ENCODE results near the gene WDPCP. TPM values are rescaled to one million over a fixed set of nuclear protein-coding genes. Genes with fewer than 3 reads are reported as not detected.
"Not testable (repeated sequence)": the region's sequence is repeated elsewhere in the genome, so short reads cannot be mapped to it uniquely, and the experiment has no call there.

WDPCP gene
- total RNA-seq, 2 experiments from 2014 or later = 4.4 to 5.0 TPM

- H3K9me3 Mint-ChIP-seq; POLR2A ChIA-PET; intact Hi-C loops (cut with micrococcal nuclease); H3K27ac Mint-ChIP-seq; H3K4me1 Mint-ChIP-seq (ENCODE audit: low read depth); DNase-seq; H3K36me3 Mint-ChIP-seq; CTCF ChIA-PET; H3K27me3 Mint-ChIP-seq; H3K4me3 Mint-ChIP-seq: not testable (repeated sequence)
Measured at GRCh38 chr2:63321973-63322372, 266.3 kb downstream of the WDPCP start.

DNA sequence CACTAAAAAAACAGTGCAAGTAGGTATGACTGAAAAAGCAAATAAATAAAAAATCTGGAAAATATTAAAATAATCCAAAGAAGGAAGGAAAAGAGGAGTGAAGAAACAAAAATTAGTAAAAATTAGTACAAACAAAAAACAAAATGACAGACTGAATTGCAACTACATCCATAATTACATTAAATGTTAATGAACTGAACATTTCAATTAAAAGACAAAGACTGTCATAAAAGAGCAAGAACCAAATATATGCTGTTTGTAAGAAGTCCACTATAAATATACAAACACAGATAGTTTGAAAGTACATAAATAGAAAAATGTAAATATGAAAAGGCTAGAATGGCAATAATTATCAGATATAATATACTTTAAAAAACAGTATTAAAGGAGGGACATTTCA, 267.6 kb downstream of the WDPCP start:
- H3K36me3 Mint-ChIP-seq = peaks cover 6% of the 10 kb centered on the region
- H3K27me3 Mint-ChIP-seq = no peaks in the 10 kb centered on the region
- CTCF ChIA-PET = no interaction called here
- H3K4me3 Mint-ChIP-seq = no peak overlapping the region
- no peak for DNase-seq
- H3K9me3 Mint-ChIP-seq = peaks cover 7% of the 10 kb centered on the region
- POLR2A ChIA-PET = no interaction called here
- no peaks in the 10 kb centered on the region for H3K4me1 Mint-ChIP-seq (ENCODE audit: low read depth)
- no peak overlapping the region for H3K27ac Mint-ChIP-seq
- intact Hi-C loops (cut with micrococcal nuclease) = no loop called here

GRCh38 chr2:63310614-63311013, 277.7 kb downstream of the WDPCP start:
- DNase-seq = no peak
- Mint-ChIP-seq H3K9me3 (peaks cover 37% of the 10 kb centered on the region), H3K27ac (no peak overlapping the region), H3K27me3 (no peaks in the 10 kb centered on the region), H3K4me1 (ENCODE audit: low read depth) (no peaks in the 10 kb centered on the region), H3K4me3 (no peak overlapping the region), H3K36me3 (peaks cover 43% of the 10 kb centered on the region)
- POLR2A ChIA-PET = no interaction called here
- intact Hi-C loops (cut with micrococcal nuclease) = no loop called here
- CTCF ChIA-PET = no interaction called here

DNA sequence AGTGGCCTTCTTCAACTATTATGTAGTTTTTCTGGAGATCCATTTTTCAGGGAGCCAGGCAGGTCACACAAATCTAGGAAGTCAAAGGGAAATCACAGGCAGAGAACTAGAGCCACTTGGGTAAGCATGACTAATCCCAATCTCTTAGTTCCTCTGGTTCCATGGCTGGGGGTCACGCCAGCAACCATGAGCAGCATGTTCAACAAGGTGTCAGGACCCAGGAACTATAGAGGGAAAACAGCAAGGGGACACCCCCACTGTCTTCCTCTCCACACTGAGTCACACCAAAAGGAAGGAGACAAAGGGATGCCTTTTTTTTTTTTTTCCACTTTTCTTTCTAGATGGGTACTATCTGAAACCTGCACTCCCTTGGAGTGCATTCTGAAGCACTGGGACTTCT, 286.8 kb downstream of the WDPCP start:
- ChIA-PET CTCF (no interaction called here), POLR2A (no interaction called here)
- DNase-seq = no peak
- Mint-ChIP-seq H3K27me3 (no peaks in the 10 kb centered on the region), H3K4me3 (no peak overlapping the region), H3K27ac (no peak overlapping the region), H3K4me1 (ENCODE audit: low read depth) (no peaks in the 10 kb centered on the region), H3K36me3 (peaks cover 48% of the 10 kb centered on the region), H3K9me3 (peaks cover 79% of the 10 kb centered on the region)
- intact Hi-C loops (cut with micrococcal nuclease) = no loop called here

DNA sequence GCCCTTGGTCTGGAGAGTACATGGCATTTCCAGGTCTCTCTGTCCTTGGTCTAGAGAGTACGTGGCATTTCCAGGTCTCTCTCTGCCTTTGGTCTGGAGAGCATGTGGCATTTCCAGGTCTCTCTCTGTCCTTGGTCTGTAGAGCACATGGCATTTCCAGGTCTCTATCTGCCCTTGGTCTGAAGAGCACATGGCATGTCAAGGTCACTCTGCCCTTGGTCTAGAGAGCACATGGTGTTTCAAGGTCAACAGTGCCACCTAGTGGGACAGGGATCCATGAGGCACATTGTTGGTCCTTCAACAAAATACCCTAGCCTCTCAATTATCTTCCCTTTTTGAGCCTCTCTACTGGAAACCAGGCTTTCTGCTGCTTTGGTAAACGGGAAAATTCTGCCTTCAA, 287.4 kb downstream of the WDPCP start:
- Mint-ChIP-seq H3K27ac (no peak overlapping the region), H3K9me3 (peaks cover 77% of the 10 kb centered on the region), H3K4me3 (no peak overlapping the region), H3K36me3 (peaks cover 45% of the 10 kb centered on the region), H3K4me1 (ENCODE audit: low read depth) (no peaks in the 10 kb centered on the region), H3K27me3 (no peaks in the 10 kb centered on the region)
- DNase-seq = no peak
- ChIA-PET POLR2A (no interaction called here), CTCF (no interaction called here)
- intact Hi-C loops (cut with micrococcal nuclease) = no loop called here

GRCh38 chr2:63287956-63288355, 300.3 kb downstream of the WDPCP start:
- intact Hi-C loops (cut with micrococcal nuclease) = no loop called here
- no peak for DNase-seq
- ChIA-PET POLR2A (no interaction called here), CTCF (no interaction called here)
- Mint-ChIP-seq H3K36me3 (peaks cover 12% of the 10 kb centered on the region), H3K4me3 (no peak overlapping the region), H3K27ac (no peak overlapping the region), H3K4me1 (ENCODE audit: low read depth) (no peaks in the 10 kb centered on the region), H3K27me3 (no peaks in the 10 kb centered on the region), H3K9me3 (peaks cover 49% of the 10 kb centered on the region)

DNA sequence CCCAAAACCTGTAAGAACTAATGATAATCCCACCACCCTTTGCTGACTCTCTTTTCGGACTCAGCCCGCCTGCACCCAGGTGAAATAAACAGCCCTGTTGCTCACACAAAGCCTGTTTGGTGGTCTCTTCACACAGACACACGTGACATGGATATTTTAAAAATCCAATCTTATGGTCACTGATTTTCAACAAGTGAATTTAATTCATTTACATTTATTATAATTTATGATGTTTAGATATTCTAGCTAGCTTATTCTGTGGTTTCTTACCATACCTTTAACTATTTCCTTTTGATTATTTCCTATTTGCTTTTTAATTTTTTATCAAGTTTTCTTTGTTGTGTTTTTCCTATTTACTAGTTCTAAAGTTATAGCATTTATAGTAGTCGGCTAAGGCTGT, 301.8 kb downstream of the WDPCP start:
- intact Hi-C loops (cut with micrococcal nuclease); H3K4me3 Mint-ChIP-seq; CTCF ChIA-PET; POLR2A ChIA-PET; H3K4me1 Mint-ChIP-seq (ENCODE audit: low read depth); DNase-seq; H3K27me3 Mint-ChIP-seq; H3K27ac Mint-ChIP-seq: not testable (repeated sequence)
- Mint-ChIP-seq H3K36me3 (peaks cover 15% of the 10 kb centered on the region), H3K9me3 (peaks cover 55% of the 10 kb centered on the region)

DNA sequence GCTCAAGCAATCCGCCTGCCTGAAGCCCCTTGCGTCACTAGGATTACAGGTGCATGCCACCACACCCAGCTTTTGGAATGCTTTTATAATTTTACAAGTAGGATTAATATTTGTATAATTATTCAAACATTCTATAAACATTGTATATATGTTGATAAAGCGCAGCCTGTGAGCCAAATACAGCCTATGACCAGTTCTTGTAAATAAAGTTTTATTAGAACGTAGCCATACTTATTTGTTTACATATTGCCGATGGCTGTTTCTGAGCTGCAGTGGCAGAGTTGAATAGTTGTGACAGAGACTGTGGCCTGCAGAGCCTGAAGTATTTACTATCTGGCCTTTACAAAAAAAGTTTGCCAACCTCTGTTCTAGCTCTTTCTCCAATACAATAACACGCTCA, 305.0 kb downstream of the WDPCP start:
- no peak overlapping the region for H3K4me3 Mint-ChIP-seq
- no peak overlapping the region for H3K27ac Mint-ChIP-seq
- intact Hi-C loops (cut with micrococcal nuclease) = no loop called here
- CTCF ChIA-PET = no interaction called here
- POLR2A ChIA-PET = no interaction called here
- H3K36me3 Mint-ChIP-seq = peaks cover 17% of the 10 kb centered on the region
- no peaks in the 10 kb centered on the region for H3K27me3 Mint-ChIP-seq
- peaks cover 75% of the 10 kb centered on the region for H3K9me3 Mint-ChIP-seq
- DNase-seq = no peak
- H3K4me1 Mint-ChIP-seq (ENCODE audit: low read depth) = no peaks in the 10 kb centered on the region

GRCh38 chr2:63272560-63272959, 315.7 kb downstream of the WDPCP start:
- Mint-ChIP-seq H3K27ac (no peak overlapping the region), H3K27me3 (no peaks in the 10 kb centered on the region), H3K4me3 (no peak overlapping the region), H3K9me3 (peaks cover 65% of the 10 kb centered on the region), H3K4me1 (ENCODE audit: low read depth) (no peaks in the 10 kb centered on the region), H3K36me3 (peaks cover 28% of the 10 kb centered on the region)
- POLR2A ChIA-PET = no interaction called here
- intact Hi-C loops (cut with micrococcal nuclease) = no loop called here
- DNase-seq = no peak
- CTCF ChIA-PET = no interaction called here

DNA sequence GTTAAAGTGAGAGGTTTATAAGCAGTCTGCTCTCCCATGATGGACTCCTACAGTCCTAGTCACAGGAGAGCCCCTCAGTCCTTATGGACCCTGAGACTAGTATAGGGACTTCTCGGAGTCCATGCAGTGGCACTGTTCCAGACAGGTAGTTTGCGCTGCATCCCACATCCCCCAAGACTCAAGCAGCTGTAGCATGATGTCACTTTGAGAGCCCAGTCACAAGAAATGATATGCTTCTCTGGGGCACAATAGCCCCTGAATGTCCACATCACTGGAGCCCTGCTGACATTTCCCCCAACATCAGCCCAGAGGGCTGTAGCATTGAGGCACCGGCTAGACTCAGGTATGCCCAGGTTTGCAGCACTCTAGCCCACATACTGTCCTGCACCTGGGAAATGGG, 317.6 kb downstream of the WDPCP start:
- peaks cover 62% of the 10 kb centered on the region for H3K9me3 Mint-ChIP-seq
- no peak overlapping the region for H3K27ac Mint-ChIP-seq
- no peak overlapping the region for H3K4me3 Mint-ChIP-seq
- no peaks in the 10 kb centered on the region for H3K27me3 Mint-ChIP-seq
- no peak for DNase-seq
- peaks cover 24% of the 10 kb centered on the region for H3K36me3 Mint-ChIP-seq
- ChIA-PET CTCF (no interaction called here), POLR2A (no interaction called here)
- intact Hi-C loops (cut with micrococcal nuclease) = no loop called here
- H3K4me1 Mint-ChIP-seq (ENCODE audit: low read depth) = no peaks in the 10 kb centered on the region

- H3K4me3 Mint-ChIP-seq = no peak overlapping the region
- DNase-seq = no peak
- H3K27me3 Mint-ChIP-seq = no peaks in the 10 kb centered on the region
- H3K36me3 Mint-ChIP-seq = peaks cover 16% of the 10 kb centered on the region
- peaks cover 57% of the 10 kb centered on the region for H3K9me3 Mint-ChIP-seq
- intact Hi-C loops (cut with micrococcal nuclease) = no loop called here
- ChIA-PET POLR2A (no interaction called here), CTCF (no interaction called here)
- H3K27ac Mint-ChIP-seq = no peak overlapping the region
- H3K4me1 Mint-ChIP-seq (ENCODE audit: low read depth) = no peaks in the 10 kb centered on the region
Measured at GRCh38 chr2:63268946-63269345, 319.3 kb downstream of the WDPCP start.

GRCh38 chr2:63261137-63261621, 327.1 kb downstream of the WDPCP start:
- Mint-ChIP-seq H3K36me3 (peaks cover 6% of the 10 kb centered on the region), H3K4me1 (ENCODE audit: low read depth) (peaks cover 4% of the 10 kb centered on the region), H3K27ac (no peak overlapping the region), H3K27me3 (no peaks in the 10 kb centered on the region), H3K9me3 (peaks cover 12% of the 10 kb centered on the region), H3K4me3 (no peak overlapping the region)
- ChIA-PET CTCF (no interaction called here), POLR2A (no interaction called here)
- intact Hi-C loops (cut with micrococcal nuclease) = no loop called here
- no peak for DNase-seq

DNA sequence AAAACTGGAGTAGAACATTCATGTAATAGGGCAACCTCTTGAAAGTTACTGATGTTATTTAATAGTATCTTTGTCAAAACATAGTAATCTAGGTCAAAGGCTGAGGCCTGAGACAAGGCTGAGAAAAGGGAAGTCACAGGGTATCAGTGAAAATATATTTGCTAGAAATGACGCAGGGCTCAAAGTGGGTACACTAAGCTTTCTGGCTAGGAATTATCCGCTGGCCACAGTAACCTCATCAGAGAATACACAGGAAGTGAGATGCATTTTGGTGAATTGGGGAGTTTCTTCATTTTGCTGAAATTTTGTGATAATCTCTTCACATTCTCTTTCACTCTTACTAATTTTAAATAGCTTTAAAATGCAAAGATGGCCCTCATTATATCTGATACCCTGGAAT, 330.8 kb downstream of the WDPCP start:
- no peak overlapping the region for H3K4me3 Mint-ChIP-seq
- peaks cover 4% of the 10 kb centered on the region for H3K4me1 Mint-ChIP-seq (ENCODE audit: low read depth)
- H3K27me3 Mint-ChIP-seq = no peaks in the 10 kb centered on the region
- no peak for DNase-seq
- ChIA-PET CTCF (no interaction called here), POLR2A (no interaction called here)
- H3K9me3 Mint-ChIP-seq = peaks cover 12% of the 10 kb centered on the region
- intact Hi-C loops (cut with micrococcal nuclease) = no loop called here
- H3K36me3 Mint-ChIP-seq = peaks cover 2% of the 10 kb centered on the region
- H3K27ac Mint-ChIP-seq = no peak overlapping the region

DNA sequence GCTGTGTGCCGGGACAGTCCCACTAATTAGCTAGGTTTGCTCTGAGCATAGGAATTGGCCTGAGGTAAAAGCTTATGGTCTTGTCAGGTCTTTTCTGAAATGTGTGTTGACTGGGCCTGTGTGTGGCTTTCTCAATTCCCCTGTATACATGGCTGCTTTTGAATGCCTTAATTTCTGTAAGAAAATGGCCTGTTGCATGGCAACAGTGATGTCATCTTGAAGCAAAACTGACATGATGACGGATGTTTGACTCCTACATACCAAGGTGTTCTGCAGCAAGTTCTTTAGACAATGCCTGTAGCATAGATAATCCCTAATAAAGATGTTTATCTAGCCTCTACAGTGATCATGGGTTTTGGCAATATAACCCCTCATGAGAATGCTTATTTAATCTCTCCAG, 339.1 kb downstream of the WDPCP start:
- CTCF ChIA-PET = no interaction called here
- POLR2A ChIA-PET = no interaction called here
- Mint-ChIP-seq H3K9me3 (peaks cover 32% of the 10 kb centered on the region), H3K4me1 (ENCODE audit: low read depth) (no peaks in the 10 kb centered on the region), H3K4me3 (no peak overlapping the region), H3K27me3 (no peaks in the 10 kb centered on the region), H3K27ac (no peak overlapping the region), H3K36me3 (peaks cover 8% of the 10 kb centered on the region)
- DNase-seq = no peak
- intact Hi-C loops (cut with micrococcal nuclease) = no loop called here

Measured in activated CD4-positive, alpha-beta memory T cell treated with anti-CD3 and anti-CD28 coated beads for 36 hours (primary cell).